ENCODE measurements around the gene RRBP1. TPM values are rescaled to one million over a fixed set of nuclear protein-coding genes. Genes with fewer than 3 reads are reported as not detected.
"Not testable (repeated sequence)": the region's sequence is repeated elsewhere in the genome, so short reads cannot be mapped to it uniquely, and the experiment has no call there.

Gene RRBP1
- total and polyA plus RNA-seq, 4 donors: 106 to 208 (median 127) TPM

DNA sequence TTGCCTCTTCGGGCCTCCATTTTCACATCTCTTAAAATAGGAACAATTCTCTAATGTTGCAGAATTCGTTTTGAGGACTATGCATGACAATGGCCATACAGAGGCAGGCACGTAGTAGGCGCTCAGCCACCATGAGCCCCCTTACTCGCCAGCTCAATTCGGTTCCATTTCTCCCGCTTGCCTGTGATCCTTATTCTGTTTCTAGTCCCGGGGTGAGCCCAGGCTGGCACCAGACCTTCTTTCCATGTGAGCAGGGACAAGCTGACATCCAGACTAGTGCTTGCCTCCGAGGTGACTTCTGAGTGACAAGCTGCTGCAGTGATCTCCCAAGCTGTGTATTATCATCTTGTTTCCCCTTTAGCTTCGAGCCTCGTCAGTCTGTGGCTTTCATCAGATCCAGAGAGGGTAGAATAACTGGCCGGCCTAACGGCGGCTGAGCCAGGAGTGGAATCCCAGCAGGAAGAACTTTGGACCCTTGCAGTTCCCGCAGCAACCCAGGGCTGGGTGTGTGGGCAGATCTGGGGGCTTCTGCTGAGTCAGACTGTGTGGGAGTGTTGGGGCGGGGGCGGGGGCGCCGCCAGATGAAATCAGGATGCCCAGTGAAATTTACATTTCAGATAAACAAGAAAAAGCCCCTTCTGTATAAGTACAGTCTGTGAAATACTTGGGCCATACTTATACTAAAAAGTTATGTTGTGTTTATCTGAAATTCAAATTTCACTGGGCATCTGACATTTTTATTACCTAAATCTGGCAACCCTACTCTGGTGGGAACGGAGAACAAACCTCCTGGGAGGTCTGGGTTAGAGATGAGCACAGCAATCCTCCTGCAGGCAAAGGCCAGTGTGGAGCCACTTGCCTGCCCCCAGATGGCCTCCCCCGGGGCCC is 28.6 kb upstream of the RRBP1 start:
- no peak overlapping the region for H3K27ac ChIP-seq (ENCODE audit: low read depth in 1 of 2, low read length in 1 of 2)
- peaks cover 0 to 39% (median 9%) of the 10 kb centered on the region in 5 donors for H3K4me1 ChIP-seq (ENCODE audit: control insufficient read depth in 5 of 5, insufficient read depth in 5 of 5, low read length in 5 of 5)
- no peaks in the 10 kb centered on the region for H3K9me3 ChIP-seq (ENCODE audit: control insufficient read depth in 4 of 4, insufficient read depth in 3 of 4, low read length in 3 of 4)
- no peaks in the 10 kb centered on the region for H3K27me3 ChIP-seq (ENCODE audit: control insufficient read depth in 3 of 3, insufficient read depth in 3 of 3, low read length in 2 of 3)
- ATAC-seq (ENCODE audit: insufficient read depth, low FRiP score) (no peak), DNase-seq (peak; percentile 80 to 82 (median 81))
- no peak overlapping the region for H3K4me3 ChIP-seq
- no peaks in the 10 kb centered on the region for H3K36me3 ChIP-seq (ENCODE audit: control insufficient read depth in 4 of 4, insufficient read depth in 4 of 4, low read length in 4 of 4)
- no peak for TF ChIP-seq CTCF (IDR thresholded peaks at IDR 0.05; ENCODE audit: control extremely low read depth, extremely low read depth)
- peak overlapping the region in 1 of 2 donors; percentile 64 for H3K9ac ChIP-seq (ENCODE audit: insufficient read depth in 1 of 2, low read length in 2 of 2)
- 75 to 82% methylated on average over 21 of the region's 21 CpGs for WGBS, 2 donors

DNA sequence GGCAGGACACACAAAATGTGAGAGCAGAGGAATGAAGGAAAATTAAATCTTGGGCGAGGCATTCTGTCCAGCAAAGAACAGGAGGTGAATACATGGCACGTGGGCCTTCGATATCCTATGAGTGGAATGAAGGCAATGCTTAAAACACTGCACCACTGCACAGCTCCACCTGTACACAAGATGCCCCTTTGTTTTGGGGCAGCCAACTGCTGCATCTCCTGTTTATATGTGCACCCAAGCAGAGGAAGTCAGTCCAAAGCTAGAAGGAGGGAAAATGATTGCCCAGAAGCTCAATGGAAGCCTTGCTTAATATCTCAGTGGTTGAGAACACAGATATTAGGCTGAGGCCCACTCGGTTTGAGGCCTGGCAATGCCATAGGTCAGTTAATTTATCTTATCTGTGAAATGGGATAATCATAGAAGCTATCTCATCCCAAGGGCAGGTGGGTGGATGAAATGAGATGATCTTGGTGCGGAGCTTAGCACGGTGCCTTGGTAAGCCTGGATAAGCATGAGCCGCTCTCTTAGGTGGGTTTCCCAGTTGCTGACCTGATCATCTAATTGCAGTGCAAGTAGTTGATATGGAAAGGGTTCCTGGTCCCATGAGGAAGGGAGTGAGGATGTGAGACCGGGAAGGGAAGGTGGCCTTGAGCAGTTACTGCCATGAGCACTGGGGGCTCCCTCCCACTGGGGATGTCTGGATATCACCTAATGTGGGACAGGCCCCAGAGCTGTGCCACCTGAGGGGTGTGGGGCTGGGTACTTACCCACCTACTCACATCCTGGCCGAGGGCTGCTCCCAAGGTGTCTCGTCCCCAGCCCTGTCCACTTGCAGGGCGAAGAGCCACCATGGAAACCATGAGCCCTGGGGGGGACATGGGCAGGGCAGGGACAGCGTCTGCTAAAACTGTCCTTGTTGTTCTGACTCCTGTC is 27.6 kb upstream of the RRBP1 start:
- DNase-seq (no peak), ATAC-seq (ENCODE audit: insufficient read depth, low FRiP score) (no peak)
- WGBS, 2 donors: 87 to 95% methylated on average over 12 of the region's 12 CpGs
- H3K4me1 ChIP-seq (ENCODE audit: control insufficient read depth in 5 of 5, insufficient read depth in 5 of 5, low read length in 5 of 5): peaks cover 0 to 39% (median 9%) of the 10 kb centered on the region in 5 donors
- H3K27me3 ChIP-seq (ENCODE audit: control insufficient read depth in 3 of 3, insufficient read depth in 3 of 3, low read length in 2 of 3): no peaks in the 10 kb centered on the region
- no peak overlapping the region for H3K9ac ChIP-seq (ENCODE audit: insufficient read depth in 1 of 2, low read length in 2 of 2)
- no peak overlapping the region for H3K27ac ChIP-seq (ENCODE audit: low read depth in 1 of 2, low read length in 1 of 2)
- no peaks in the 10 kb centered on the region for H3K36me3 ChIP-seq (ENCODE audit: control insufficient read depth in 4 of 4, insufficient read depth in 4 of 4, low read length in 4 of 4)
- TF ChIP-seq CTCF (IDR thresholded peaks at IDR 0.05; ENCODE audit: control extremely low read depth, extremely low read depth): no peak
- no peaks in the 10 kb centered on the region for H3K9me3 ChIP-seq (ENCODE audit: control insufficient read depth in 4 of 4, insufficient read depth in 3 of 4, low read length in 3 of 4)
- no peak overlapping the region for H3K4me3 ChIP-seq

GRCh38 chr20:17708675-17709360 is 26.8 kb upstream of the RRBP1 start:
- H3K27ac ChIP-seq (ENCODE audit: low read depth in 1 of 2, low read length in 1 of 2): no peak overlapping the region
- peak in 2 of 3 donors; percentile 58 to 76 for DNase-seq
- peaks cover 0 to 37% (median 9%) of the 10 kb centered on the region in 5 donors for H3K4me1 ChIP-seq (ENCODE audit: control insufficient read depth in 5 of 5, insufficient read depth in 5 of 5, low read length in 5 of 5)
- H3K27me3 ChIP-seq (ENCODE audit: control insufficient read depth in 3 of 3, insufficient read depth in 3 of 3, low read length in 2 of 3): no peaks in the 10 kb centered on the region
- WGBS, 2 donors: 79 to 81% methylated on average over 7 of the region's 7 CpGs
- no peaks in the 10 kb centered on the region for H3K9me3 ChIP-seq (ENCODE audit: control insufficient read depth in 4 of 4, insufficient read depth in 3 of 4, low read length in 3 of 4)
- H3K4me3 ChIP-seq: no peak overlapping the region
- H3K9ac ChIP-seq (ENCODE audit: insufficient read depth in 1 of 2, low read length in 2 of 2): no peak overlapping the region
- no peaks in the 10 kb centered on the region for H3K36me3 ChIP-seq (ENCODE audit: control insufficient read depth in 4 of 4, insufficient read depth in 4 of 4, low read length in 4 of 4)
- TF ChIP-seq CTCF (IDR thresholded peaks at IDR 0.05; ENCODE audit: control extremely low read depth, extremely low read depth): no peak
- no peak for ATAC-seq (ENCODE audit: insufficient read depth, low FRiP score)

GRCh38 chr20:17707951-17708350 is 25.9 kb upstream of the RRBP1 start:
- H3K9ac ChIP-seq (ENCODE audit: insufficient read depth in 1 of 2, low read length in 2 of 2); ATAC-seq (ENCODE audit: insufficient read depth, low FRiP score): not testable (repeated sequence)
- WGBS, 2 donors: 86 to 88% methylated on average over 3 of the region's 3 CpGs

More at GRCh38 chr20:17707951-17708350, 25.9 kb upstream of the RRBP1 start:
- not testable (repeated sequence) for H3K36me3 ChIP-seq (ENCODE audit: control insufficient read depth in 4 of 4, insufficient read depth in 4 of 4, low read length in 4 of 4); H3K27me3 ChIP-seq (ENCODE audit: control insufficient read depth in 3 of 3, insufficient read depth in 3 of 3, low read length in 2 of 3); H3K9me3 ChIP-seq (ENCODE audit: control insufficient read depth in 4 of 4, insufficient read depth in 3 of 4, low read length in 3 of 4); H3K4me3 ChIP-seq; H3K27ac ChIP-seq (ENCODE audit: low read depth in 1 of 2, low read length in 1 of 2); DNase-seq
- H3K4me1 ChIP-seq (ENCODE audit: control insufficient read depth in 5 of 5, insufficient read depth in 5 of 5, low read length in 5 of 5): peaks cover 0 to 37% (median 9%) of the 10 kb centered on the region in 5 donors
